Astrocyte (in vitro differentiated cells and primary cell): Measurements from ENCODE around the gene SLCO4A1.

Source experiments
- CTCF ChIP-seq: IDR thresholded peaks from 2 replicates; pipeline ENCODE4 v1.5.1; 2011; ENCODE audit warnings: low read depth, mild to moderate bottlenecking, inconsistent platforms, low read length, moderate library complexity; ENCODE audit not compliant: insufficient read depth
- EZH2 ChIP-seq: IDR thresholded peaks from 2 replicates; pipeline ENCODE4 v1.6.1; 2012; ENCODE audit warnings: mild to moderate bottlenecking, low read length, inconsistent platforms; ENCODE audit not compliant: insufficient read depth

- TF ChIP-seq CTCF (no peak), EZH2 (no peak)
These were observed 64.0 kb downstream of the SLCO4A1 start for GRCh38 chr20:62706344-62706743.
